OCI-LY7 (cell line): ENCODE data around the gene P3R3URF. TPM values are rescaled to one million over a fixed set of nuclear protein-coding genes. Genes with fewer than 3 reads are reported as not detected.

Experiments used
- BruUV-seq: library from RNA; stranded (reverse); fragments of 400-500 nt; replicated peaks from 2 replicates; lab custom pipeline; 2021; lab: Mats Ljungman, UMichigan
- CTCF ChIA-PET: fragments of 300-600 bp; sonication (Branson Sonifier 250); formaldehyde crosslinking; loops from one replicate; lab custom pipeline; 2022; ENCODE audit warnings: antibody characterized with exemption; ENCODE audit not compliant: unreplicated experiment; lab: Charles Lee
- POLR2A ChIA-PET: fragments of 300-600 bp; sonication (Branson Sonifier 250); formaldehyde crosslinking; loops from one replicate; lab custom pipeline; 2022; ENCODE audit warnings: antibody characterized with exemption; lab: Charles Lee
- DNase-seq: peaks from one replicate; pipeline ENCODE4 v3.0.0-alpha.2; 2015; ENCODE audit warnings: low spot score
- H2AFZ ChIP-seq: fragments of 200-600 bp; sonication (generic), shearing (Covaris generic); 2 replicates; pipeline ENCODE4 v1.6.1; 2014; ENCODE audit warnings: mild to moderate bottlenecking, antibody characterized with exemption, low read length, moderate library complexity
- H3K27ac ChIP-seq: fragments of 200-600 bp; sonication (generic); 2 replicates; pipeline ENCODE4 v1.5.1; 2014; ENCODE audit warnings: mixed run types, low read depth, mild to moderate bottlenecking, moderate library complexity, low read length, inconsistent platforms; ENCODE audit not compliant: poor library complexity, severe bottlenecking
- H3K36me3 ChIP-seq: fragments of 200-600 bp; sonication (generic); 2 replicates; pipeline ENCODE4 v1.6.1; 2014; ENCODE audit warnings: mild to moderate bottlenecking, antibody characterized with exemption, low read length, moderate library complexity, mixed read lengths; ENCODE audit not compliant: insufficient read depth
- H3K4me1 ChIP-seq: fragments of 200-600 bp; sonication (generic); 2 replicates; pipeline ENCODE4 v1.5.1; 2014; ENCODE audit warnings: mild to moderate bottlenecking, low read length; ENCODE audit not compliant: insufficient read depth, poor library complexity, severe bottlenecking
- H3K4me2 ChIP-seq: fragments of 200-600 bp; sonication (generic); 2 replicates; pipeline ENCODE4 v1.6.1; 2014; ENCODE audit warnings: mild to moderate bottlenecking, low read length
- H3K4me3 ChIP-seq: fragments of 200-600 bp; sonication (generic); 2 replicates; pipeline ENCODE4 v1.5.1; 2014; ENCODE audit warnings: mild to moderate bottlenecking, low read depth, low read length; ENCODE audit not compliant: poor library complexity, severe bottlenecking
- H3K79me2 ChIP-seq: fragments of 200-600 bp; sonication (generic); 2 replicates; pipeline ENCODE4 v1.6.1; 2016; ENCODE audit warnings: low read depth, mild to moderate bottlenecking, low read length, moderate library complexity, mixed read lengths; ENCODE audit not compliant: insufficient read depth
- H3K9me2 ChIP-seq: fragments of 200-600 bp; sonication (generic); 2 replicates; pipeline ENCODE4 v1.6.1; 2016; ENCODE audit warnings: mild to moderate bottlenecking, low read length, mixed read lengths; ENCODE audit not compliant: insufficient read depth
- H3K9me3 ChIP-seq: fragments of 200-600 bp; sonication (generic); 2 replicates; pipeline ENCODE4 v1.6.1; 2014; ENCODE audit warnings: mild to moderate bottlenecking, mixed run types, low read length, mixed read lengths
- H4K20me1 ChIP-seq: fragments of 200-600 bp; sonication (generic); 2 replicates; pipeline ENCODE4 v1.6.1; 2014; ENCODE audit warnings: mild to moderate bottlenecking, antibody characterized with exemption, low read length, moderate library complexity, mixed read lengths; ENCODE audit not compliant: insufficient read depth
- EZH2phosphoT487 ChIP-seq: fragments of 200-600 bp; sonication (generic); IDR thresholded peaks from 2 replicates; pipeline ENCODE4 v1.6.1; 2018; ENCODE audit warnings: low read depth, borderline replicate concordance, mild to moderate bottlenecking, mixed run types, antibody characterized with exemption, low read length, moderate library complexity, mixed read lengths
- intact Hi-C: fragments of 100-400 bp; cut with micrococcal nuclease; formaldehyde crosslinking; loops from one replicate; pipeline ENCODE4 v1.10.0; 2022; ENCODE audit not compliant: unreplicated experiment
- total RNA-seq, 2 experiments: library from RNA; depleted of rRNA in 1 of 2; stranded (reverse); fragments of >200 nt in 1 of 2; shearing (Covaris generic) in 1 of 2; gene quantifications; 2 replicates each; pipeline ENCODE4 v1.2.3, GENCODE V29; 2014 to 2022
- TF ChIP-seq, protein P1 (sequence below): fragments of 200-600 bp; sonication (generic); conservative IDR thresholded peaks from 2 replicates; pipeline ENCODE4 v1.5.1; 2014; ENCODE audit warnings: mild to moderate bottlenecking, antibody characterized with exemption, low read length, moderate library complexity, mixed read lengths

Gene P3R3URF
- total RNA-seq, 2 experiments from 2014 or later: not detected

DNA sequence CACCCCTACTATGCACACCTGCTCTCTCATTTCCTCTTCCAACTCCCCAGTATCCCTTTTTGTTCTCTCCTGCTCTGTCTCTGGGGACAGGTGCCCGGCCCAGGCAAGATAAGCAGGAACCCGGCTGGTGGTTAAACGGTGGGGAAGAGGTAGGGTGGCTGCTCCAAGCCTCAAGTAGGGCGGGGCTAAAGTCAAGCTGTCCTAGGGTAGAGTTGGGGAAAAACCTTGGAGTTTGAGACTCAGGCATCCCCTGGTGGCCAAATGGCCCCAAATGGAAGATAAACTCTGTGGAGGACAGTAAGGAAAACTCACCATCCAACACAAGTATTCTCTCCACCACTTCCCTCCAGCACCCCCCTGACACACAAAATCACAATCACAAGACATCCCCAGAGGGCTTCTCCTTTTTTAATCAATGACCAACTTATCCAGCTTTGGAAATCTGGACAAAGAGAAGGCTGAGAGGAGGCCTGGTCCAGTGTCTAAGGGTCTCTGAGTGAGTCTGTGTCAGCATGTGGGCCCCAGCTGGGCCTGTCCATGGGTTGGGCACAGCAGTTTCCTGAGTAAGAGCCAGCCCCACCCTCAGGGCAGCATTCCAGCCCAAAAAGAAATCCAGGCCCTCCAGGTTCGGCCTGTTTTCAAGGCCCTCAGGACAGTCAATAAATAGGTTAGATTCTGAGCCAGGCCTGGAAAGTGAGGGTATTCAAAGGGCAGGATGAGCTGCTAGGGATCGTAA is 12.2 kb upstream of the P3R3URF start:
- TF ChIP-seq EZH2phosphoT487: no peak
- TF ChIP-seq, protein P1, sequence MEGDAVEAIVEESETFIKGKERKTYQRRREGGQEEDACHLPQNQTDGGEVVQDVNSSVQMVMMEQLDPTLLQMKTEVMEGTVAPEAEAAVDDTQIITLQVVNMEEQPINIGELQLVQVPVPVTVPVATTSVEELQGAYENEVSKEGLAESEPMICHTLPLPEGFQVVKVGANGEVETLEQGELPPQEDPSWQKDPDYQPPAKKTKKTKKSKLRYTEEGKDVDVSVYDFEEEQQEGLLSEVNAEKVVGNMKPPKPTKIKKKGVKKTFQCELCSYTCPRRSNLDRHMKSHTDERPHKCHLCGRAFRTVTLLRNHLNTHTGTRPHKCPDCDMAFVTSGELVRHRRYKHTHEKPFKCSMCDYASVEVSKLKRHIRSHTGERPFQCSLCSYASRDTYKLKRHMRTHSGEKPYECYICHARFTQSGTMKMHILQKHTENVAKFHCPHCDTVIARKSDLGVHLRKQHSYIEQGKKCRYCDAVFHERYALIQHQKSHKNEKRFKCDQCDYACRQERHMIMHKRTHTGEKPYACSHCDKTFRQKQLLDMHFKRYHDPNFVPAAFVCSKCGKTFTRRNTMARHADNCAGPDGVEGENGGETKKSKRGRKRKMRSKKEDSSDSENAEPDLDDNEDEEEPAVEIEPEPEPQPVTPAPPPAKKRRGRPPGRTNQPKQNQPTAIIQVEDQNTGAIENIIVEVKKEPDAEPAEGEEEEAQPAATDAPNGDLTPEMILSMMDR: no peak
- Histone ChIP-seq H3K4me3 (no peak overlapping the region), H3K36me3 (peaks cover 5% of the 10 kb centered on the region; the same call in 1 of the 2 replicates), H2AFZ (no peak overlapping the region), H3K9me2 (no peaks in the 10 kb centered on the region), H3K4me2 (no peak overlapping the region), H3K27ac (no peak overlapping the region), H3K79me2 (no peaks in the 10 kb centered on the region), H3K9me3 (no peaks in the 10 kb centered on the region), H4K20me1 (no peaks in the 10 kb centered on the region), H3K4me1 (peaks cover 18% of the 10 kb centered on the region)
- POLR2A ChIA-PET: interaction anchor here (1.3 kb wide), 1 partner anchor 154 kb away, joined by 3 read pairs; no protein-coding TSS in a partner anchor
- BruUV-seq: TSS peak; percentile 55
- CTCF ChIA-PET: no interaction called here
- intact Hi-C loops: no loop called here
- no peak for DNase-seq

DNA sequence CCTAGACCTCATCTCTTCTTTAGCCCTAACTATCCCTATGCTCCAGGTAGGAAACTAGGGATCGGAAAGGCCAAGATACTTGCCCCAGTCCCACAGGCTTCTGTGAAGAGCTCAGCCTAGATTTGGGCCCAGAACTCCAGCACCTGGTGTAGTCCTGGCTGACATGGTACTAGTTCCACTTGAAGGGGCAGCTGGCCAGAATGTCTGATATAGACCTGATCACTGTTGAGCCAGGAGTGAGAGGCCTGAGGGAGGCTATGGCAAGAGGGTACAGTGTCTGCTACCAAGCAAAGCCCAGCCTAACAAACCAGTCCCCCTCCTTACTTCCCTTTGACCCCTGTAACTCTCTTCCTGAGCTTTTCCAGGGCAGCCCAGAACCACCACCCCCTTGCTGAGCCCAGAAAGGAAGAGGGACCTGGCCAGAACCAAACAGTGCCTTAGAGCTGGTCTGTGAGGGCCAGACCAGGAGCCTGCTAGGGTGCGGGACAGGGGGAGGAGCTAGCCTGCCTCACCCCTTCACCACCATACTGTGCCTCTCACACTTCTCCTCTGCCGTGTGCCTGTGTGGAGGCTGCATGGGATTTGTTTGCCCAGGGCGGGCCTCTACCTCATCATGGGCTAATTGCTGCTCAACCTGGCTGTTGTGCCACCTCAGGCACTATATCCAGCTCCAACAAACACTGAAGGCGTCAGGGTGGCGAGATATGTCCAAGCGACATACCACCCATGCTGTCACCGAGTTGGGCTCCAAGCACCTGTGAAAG is 11.0 kb upstream of the P3R3URF start:
- intact Hi-C loops: no loop called here
- no peak overlapping the region for H3K4me3 ChIP-seq
- ChIA-PET POLR2A (interaction anchor here (0.7 kb wide), 1 partner anchor 119 kb away, joined by 6 read pairs; no protein-coding TSS in a partner anchor), CTCF (no interaction called here)
- no peak overlapping the region for H2AFZ ChIP-seq
- BruUV-seq: no TSS peak
- DNase-seq: no peak
- H4K20me1 ChIP-seq: no peaks in the 10 kb centered on the region
- peaks cover 4% of the 10 kb centered on the region; the same call in 1 of the 2 replicates for H3K36me3 ChIP-seq
- peaks cover 20% of the 10 kb centered on the region for H3K4me1 ChIP-seq
- no peak overlapping the region for H3K27ac ChIP-seq
- H3K79me2 ChIP-seq: no peaks in the 10 kb centered on the region
- TF ChIP-seq EZH2phosphoT487: no peak
- TF ChIP-seq, protein P1: no peak
- no peaks in the 10 kb centered on the region for H3K9me3 ChIP-seq
- no peaks in the 10 kb centered on the region for H3K9me2 ChIP-seq
- H3K4me2 ChIP-seq: no peak overlapping the region
